NB4 (cell line): ENCODE results near the gene ESF1.

ENCODE experiments used
- POLR2A ChIP-seq: IDR thresholded peaks from 2 replicates; pipeline ENCODE4 v1.6.1; 2011; ENCODE audit warnings: mild to moderate bottlenecking; ENCODE audit not compliant: insufficient read length; ENCODE audit errors: extremely low read depth
- TF ChIP-seq, protein P1 (sequence below): IDR thresholded peaks from 2 replicates; pipeline ENCODE4 v1.6.1; 2011; ENCODE audit warnings: low read depth, low read length

DNA sequence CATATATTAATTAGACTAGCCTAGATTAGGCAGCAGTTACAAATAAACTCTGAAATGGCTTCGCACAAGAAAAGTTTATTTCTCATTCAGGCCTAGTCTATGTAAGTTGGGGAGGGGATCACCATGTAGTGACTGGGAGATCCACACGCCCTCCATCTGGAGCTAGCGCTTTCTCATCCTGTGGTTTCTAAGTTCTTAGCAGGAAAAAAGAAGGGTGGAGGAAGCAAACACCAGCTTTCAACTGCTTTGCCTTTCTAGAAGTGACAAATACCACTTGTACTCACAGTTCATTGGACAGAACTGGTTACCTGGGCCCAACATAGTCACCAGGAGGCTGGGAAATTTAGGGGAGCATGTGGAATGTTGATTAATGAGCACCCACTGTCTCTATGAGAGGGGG is 46.8 kb upstream of the ESF1 start:
- TF ChIP-seq POLR2A: no peak
- TF ChIP-seq, protein P1, sequence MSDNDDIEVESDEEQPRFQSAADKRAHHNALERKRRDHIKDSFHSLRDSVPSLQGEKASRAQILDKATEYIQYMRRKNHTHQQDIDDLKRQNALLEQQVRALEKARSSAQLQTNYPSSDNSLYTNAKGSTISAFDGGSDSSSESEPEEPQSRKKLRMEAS: no peak
